Measurements from ENCODE around the gene ARHGAP9. TPM values are rescaled to one million over a fixed set of nuclear protein-coding genes. Genes with fewer than 3 reads are reported as not detected.
"Not testable (repeated sequence)": the region's sequence is repeated elsewhere in the genome, so short reads cannot be mapped to it uniquely, and the experiment has no call there.

ARHGAP9 gene
- total RNA-seq, 2 experiments from 2014 or later: 130 to 133 TPM

DNA sequence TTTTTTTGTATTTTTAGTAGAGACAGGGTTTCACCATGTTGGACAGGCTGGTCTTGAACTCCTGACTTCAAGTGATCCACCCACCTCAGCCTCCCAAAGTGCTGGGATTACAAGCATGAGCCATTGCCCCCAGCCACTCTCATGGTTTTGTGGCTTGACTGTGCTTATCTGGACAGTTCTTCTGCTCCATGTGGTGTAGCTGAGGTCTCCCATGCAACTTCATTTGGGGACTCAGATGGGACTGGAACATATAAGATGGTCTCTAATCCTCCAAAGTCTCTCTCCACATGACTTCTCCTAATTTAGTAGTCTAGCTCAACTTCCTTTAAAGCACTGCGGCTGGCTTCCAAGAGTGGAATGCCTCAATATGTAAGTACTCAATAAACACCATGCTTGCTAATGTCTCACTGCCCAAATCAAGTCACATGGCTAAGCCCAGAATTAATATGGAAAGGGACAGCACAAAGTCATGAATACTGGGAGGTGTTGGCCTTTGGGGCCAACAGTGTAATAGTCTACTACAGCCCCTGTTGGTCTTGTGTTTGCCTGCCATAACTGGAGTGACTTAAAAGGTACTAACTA lies 37.7 kb downstream of the ARHGAP9 start:
- POLR2A ChIA-PET: no interaction called here
- CTCF ChIA-PET: interaction anchor here (2.3 kb wide), 1 partner anchor 11 kb away, joined by 10 read pairs; no protein-coding TSS in a partner anchor

- POLR2A ChIA-PET: not testable (repeated sequence)
- CTCF ChIA-PET: interaction anchor here (2.3 kb wide), 1 partner anchor 11 kb away, joined by 10 read pairs; no protein-coding TSS in a partner anchor
These were observed 38.3 kb downstream of the ARHGAP9 start for GRCh38 chr12:57441393-57441792.

DNA sequence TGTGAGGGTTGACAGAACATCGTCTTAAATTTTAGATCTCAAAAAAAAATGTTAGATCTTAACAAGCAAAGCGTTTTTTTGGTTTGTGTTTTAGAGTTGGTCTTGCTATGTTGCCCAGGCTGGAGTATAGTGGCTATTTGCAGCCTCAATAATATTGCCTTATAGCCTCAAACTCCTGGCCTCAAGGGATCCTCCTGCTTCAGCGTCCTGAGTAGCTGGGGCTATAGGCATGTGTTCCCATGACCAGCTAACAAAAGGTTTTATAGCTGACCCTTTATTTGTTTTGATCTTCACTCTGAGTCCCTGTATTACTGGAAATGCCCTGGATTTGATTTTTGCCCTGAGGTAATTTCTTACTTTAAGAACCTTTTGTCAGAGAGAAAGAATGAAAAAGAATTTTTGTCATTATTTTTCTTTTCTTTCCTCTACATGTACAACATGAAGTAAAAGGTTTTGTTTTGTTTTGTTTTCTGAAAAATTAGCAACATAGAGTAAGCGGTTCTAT lies 39.9 kb downstream of the ARHGAP9 start:
- ChIA-PET POLR2A (no interaction called here), CTCF (no interaction called here)

GRCh38 chr12:57438400-57438799 lies 41.3 kb downstream of the ARHGAP9 start:
- ChIA-PET CTCF (interaction anchor here (0.6 to 1.4 kb wide), 2 partner anchors 15 to 46 kb away, joined by 3 to 4 read pairs; no protein-coding TSS in a partner anchor), POLR2A (no interaction called here)

- ChIA-PET POLR2A (no interaction called here), CTCF (interaction anchor here (0.7 to 1.2 kb wide), 5 partner anchors 24 to 194 kb away, joined by 3 to 5 read pairs (median 3); partner anchors contain the start of gene GLI1)
These were observed 44.4 kb downstream of the ARHGAP9 start for GRCh38 chr12:57435293-57435692.

DNA sequence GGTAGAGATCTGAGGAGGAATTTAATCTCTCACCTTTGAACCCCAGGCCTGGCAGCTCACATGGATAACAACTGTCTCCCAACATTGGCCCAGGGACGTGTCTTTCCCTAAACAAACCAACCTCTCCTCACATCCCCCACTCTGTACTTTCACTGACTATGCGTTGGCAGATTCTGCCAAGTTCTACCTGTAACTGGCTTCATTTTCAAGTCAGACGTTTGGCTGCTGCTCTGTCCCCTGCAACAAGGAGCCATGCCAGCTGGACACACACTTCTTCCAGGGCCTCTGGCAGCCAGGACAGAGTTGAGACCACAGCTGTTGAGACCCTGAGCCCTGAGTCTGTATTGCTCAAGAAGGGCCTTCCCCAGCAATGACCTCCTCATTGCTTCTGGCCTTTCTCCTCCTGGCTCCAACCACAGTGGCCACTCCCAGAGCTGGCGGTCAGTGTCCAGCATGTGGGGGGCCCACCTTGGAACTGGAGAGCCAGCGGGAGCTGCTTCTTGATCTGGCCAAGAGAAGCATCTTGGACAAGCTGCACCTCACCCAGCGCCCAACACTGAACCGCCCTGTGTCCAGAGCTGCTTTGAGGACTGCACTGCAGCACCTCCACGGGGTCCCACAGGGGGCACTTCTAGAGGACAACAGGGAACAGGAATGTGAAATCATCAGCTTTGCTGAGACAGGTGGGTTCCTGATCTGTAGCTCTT lies 45.0 kb downstream of the ARHGAP9 start, which contains the start of gene INHBC:
Gene INHBC (plus strand): TSS at position 268 of the 707 bp plus-strand sequence. CDS start 103 bp downstream, at position 371.
- CTCF ChIA-PET: interaction anchor here (0.8 to 1.2 kb wide), 5 partner anchors 24 to 193 kb away, joined by 3 to 5 read pairs (median 3); partner anchors contain the start of gene GLI1
- POLR2A ChIA-PET: no interaction called here

DNA sequence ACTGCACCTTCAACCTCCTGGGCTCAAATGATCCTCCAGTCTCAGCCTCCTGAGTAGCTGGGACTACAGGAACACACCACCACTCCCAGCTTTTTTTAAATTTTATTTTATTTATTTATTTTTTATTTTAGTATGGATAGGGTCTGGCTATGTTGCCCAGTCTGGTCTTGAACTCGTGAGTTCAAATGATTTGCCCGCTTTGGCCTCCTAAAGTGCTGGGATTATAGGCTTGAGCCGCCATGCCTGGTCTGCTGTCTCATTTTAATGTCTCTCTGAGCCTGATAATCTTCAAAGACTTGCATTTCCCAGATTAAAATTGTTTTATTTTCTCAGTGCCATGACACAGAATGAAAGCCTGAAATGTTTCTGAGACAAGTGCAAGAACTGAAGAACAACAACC lies 46.3 kb downstream of the ARHGAP9 start:
- CTCF ChIA-PET: interaction anchor here (0.6 to 1.6 kb wide), 4 partner anchors 14 to 51 kb away, joined by 3 to 5 read pairs (median 4); no protein-coding TSS in a partner anchor
- POLR2A ChIA-PET: no interaction called here

DNA sequence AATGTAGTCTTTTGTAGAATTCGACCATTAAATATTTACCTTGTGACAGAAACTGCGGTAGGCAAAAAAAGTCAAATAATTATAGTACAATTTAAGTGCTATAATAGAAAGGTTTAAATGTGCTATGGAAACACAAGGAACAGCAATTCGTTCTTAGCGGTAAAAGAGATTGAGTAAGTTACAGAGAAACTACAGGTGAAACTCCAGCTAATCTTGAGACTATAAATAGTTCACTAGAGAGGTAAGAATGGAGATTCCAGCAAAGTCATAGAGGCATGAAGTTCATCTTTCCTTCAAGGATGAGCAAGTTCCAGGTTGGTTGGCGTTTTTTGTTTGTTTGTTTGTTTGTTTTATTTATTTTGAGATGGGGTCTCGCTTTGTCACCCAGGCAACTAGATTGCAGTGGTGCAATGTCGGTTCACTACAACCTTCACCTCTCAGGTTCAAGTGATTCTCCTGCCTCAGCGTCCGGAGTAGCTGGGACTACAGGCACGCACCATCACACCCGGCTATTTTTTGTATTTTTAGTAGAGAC lies 47.9 kb downstream of the ARHGAP9 start:
- CTCF ChIA-PET: interaction anchor here (0.6 to 1.6 kb wide), 4 partner anchors 19 to 114 kb away, joined by 3 to 5 read pairs (median 4); no protein-coding TSS in a partner anchor
- POLR2A ChIA-PET: no interaction called here

GRCh38 chr12:57430931-57431566 lies 48.6 kb downstream of the ARHGAP9 start, which contains the start of gene R3HDM2:
Gene R3HDM2 (minus strand): TSS chr12:57431043. CDS start chr12:57310428, 120,615 bp downstream.
- ChIA-PET POLR2A (interaction anchor here (0.9 kb wide), 1 partner anchor 201 kb away, joined by 3 read pairs; the partner anchor contains the start of gene SHMT2), CTCF (interaction anchor here (0.7 to 1.6 kb wide), 2 partner anchors 19 to 21 kb away, joined by 3 to 5 read pairs; no protein-coding TSS in a partner anchor)

DNA sequence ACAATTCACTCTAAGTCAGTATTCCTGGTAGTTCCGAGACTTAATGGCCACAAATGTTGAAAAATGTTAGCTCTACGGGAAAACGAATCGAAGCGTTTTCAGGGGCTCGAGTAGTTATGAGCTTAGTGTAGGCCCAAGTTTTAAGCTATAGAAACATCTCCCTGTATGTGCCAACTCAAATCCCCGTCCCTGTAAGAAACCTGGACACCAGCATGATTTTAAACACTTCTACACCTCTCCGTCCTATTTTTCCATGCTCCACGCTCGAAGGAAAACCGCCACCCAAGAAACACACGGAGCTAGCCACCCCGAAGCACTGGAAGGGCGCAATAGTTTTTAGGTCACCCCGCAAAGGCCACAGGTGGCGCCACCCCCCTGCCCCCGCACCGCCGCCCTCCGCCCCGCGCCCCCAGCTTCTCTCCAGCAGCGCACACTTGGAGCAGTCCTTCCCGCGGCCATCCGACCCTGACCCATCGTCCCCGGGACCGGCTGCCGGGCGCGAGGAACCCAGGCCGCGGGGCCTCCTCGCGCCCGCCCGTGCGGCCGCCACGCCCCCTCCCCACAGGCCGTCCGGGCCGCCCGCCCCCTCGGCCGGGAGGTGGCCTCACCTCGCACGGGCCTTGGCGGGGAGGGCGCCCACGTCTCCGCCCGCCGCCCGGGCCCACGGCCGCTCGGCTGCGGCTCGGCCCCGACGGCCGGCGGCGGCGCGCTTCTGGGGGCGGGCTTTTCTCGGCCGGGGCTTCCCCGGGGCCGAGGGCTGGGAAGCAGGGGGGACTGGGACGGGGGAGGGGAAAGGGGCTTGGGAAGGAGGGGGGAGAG lies 49.3 kb downstream of the ARHGAP9 start:
- ChIA-PET POLR2A (interaction anchor here (0.7 to 1.2 kb wide), 8 partner anchors 22 to 201 kb away, joined by 3 to 9 read pairs (median 4); partner anchors contain the start of genes INHBE and SHMT2), CTCF (interaction anchor here (0.9 to 1.4 kb wide), 6 partner anchors 22 to 32 kb away, joined by 3 to 4 read pairs (median 4); partner anchors contain the start of genes GLI1 and INHBE)

DNA sequence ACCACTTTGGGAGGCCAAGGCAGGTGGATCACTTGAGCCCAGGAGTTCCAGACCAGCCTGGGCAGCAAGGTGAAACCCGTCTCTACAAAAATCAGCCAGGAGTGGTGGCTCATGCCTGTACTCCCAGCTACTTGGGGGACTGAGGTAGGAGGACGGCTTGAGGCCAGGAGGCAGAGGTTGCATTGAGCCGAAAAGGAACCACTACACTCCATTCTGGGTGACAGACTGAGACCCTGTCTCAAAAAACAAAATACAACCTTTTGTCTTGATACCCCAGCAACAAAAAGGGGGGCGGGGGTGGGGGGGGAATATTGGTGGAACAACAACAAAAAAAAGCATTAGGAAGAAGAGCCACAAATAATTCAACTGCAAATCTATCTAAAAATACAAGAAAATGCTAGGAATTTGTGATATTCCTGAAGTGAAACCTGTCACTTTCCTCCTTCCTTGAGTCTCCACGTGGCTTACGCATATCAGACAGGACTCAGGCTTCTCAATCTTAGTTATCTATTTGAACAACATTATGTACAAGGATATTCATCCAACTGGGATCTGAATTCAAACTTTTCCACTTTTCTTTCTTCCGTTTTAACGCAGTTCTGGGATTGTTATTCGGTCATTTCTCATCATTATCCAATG lies 50.1 kb downstream of the ARHGAP9 start:
- POLR2A ChIA-PET: interaction anchor here (0.7 to 1.2 kb wide), 7 partner anchors 23 to 90 kb away, joined by 3 to 9 read pairs (median 4); partner anchors contain the start of gene INHBE
- CTCF ChIA-PET: interaction anchor here (0.6 to 1.4 kb wide), 8 partner anchors 23 to 94 kb away, joined by 3 to 4 read pairs (median 3); partner anchors contain the start of genes GLI1 and INHBE

DNA sequence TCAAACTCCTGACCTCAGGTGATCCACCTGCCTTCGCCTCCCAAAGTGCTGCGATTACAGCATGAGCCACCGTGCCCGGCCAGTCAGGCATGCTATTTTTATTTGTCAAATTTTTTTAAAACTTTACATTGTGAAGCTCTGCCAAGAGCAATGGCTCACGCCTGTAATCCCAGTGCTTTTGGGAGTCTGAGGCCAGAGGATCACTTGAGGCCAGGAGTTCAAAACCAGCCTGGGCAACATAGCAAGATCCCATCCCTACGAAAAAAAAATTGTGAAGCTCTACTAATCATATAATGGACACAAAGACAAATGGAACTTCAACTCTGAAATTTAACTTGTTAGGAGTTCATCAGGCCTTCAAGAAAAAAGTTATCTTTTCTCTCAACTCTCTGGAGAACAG lies 50.7 kb downstream of the ARHGAP9 start:
- CTCF ChIA-PET: interaction anchor here (0.6 to 1.4 kb wide), 3 partner anchors 24 to 93 kb away, joined by 3 read pairs; partner anchors contain the start of gene INHBE
- POLR2A ChIA-PET: no interaction called here

GRCh38 chr12:57426948-57427347 lies 52.7 kb downstream of the ARHGAP9 start:
- CTCF ChIA-PET: interaction anchor here (0.6 kb wide), 1 partner anchor 29 kb away, joined by 3 read pairs; no protein-coding TSS in a partner anchor

More at GRCh38 chr12:57426948-57427347, 52.7 kb downstream of the ARHGAP9 start:
- POLR2A ChIA-PET: not testable (repeated sequence)

Other genes with a start within 250 kb of the ARHGAP9 start
- 1 to 10 TPM in 1 of 2 experiments, under 1 TPM in 1; 0.71 to 1.4 TPM for gene STAC3, start 228.7 kb downstream of the ARHGAP9 start, total RNA-seq
- gene R3HDM2, start 48.8 kb downstream of the ARHGAP9 start, total RNA-seq: 10 to 100 TPM; 28.0 to 29.7 TPM
- not detected for gene INHBC, start 45.1 kb downstream of the ARHGAP9 start, total RNA-seq
- gene INHBE, start 24.6 kb downstream of the ARHGAP9 start, total RNA-seq: 1 to 10 TPM; 1.1 to 1.2 TPM
- under 1 TPM; 0.46 to 0.50 TPM for gene GLI1, start 20.1 kb downstream of the ARHGAP9 start, total RNA-seq
- 100 to 1,000 TPM; 438 to 455 TPM for gene MARS1, start 8.2 kb upstream of the ARHGAP9 start, total RNA-seq
- 1 to 10 TPM; 9.6 to 9.8 TPM for gene DDIT3, start 40.6 kb upstream of the ARHGAP9 start, total RNA-seq
- gene MBD6, start 43.0 kb upstream of the ARHGAP9 start, total RNA-seq: 10 to 100 TPM; 53.3 to 53.4 TPM
- gene DCTN2, start 67.3 kb upstream of the ARHGAP9 start, total RNA-seq: 10 to 100 TPM; 84.3 to 88.2 TPM
- 1 to 10 TPM; 1.7 to 2.0 TPM for gene KIF5A, start 70.2 kb upstream of the ARHGAP9 start, total RNA-seq
- gene PIP4K2C, start 111.3 kb upstream of the ARHGAP9 start, total RNA-seq: 10 to 100 TPM; 22.3 to 24.4 TPM
- 10 to 100 TPM; 13.3 to 14.5 TPM for gene DTX3, start 125.0 kb upstream of the ARHGAP9 start, total RNA-seq
- 1 to 10 TPM; 1.6 to 2.3 TPM for gene ARHGEF25, start 131.6 kb upstream of the ARHGAP9 start, total RNA-seq
- 1 to 10 TPM; 3.2 TPM for gene B4GALNT1, start 153.3 kb upstream of the ARHGAP9 start, total RNA-seq
- 10 to 100 TPM; 77.3 to 83.5 TPM for gene OS9, start 214.3 kb upstream of the ARHGAP9 start, total RNA-seq